Measurements from ENCODE around the gene LRRC4. TPM values are rescaled to one million over a fixed set of nuclear protein-coding genes. Genes with fewer than 3 reads are reported as not detected.

LRRC4 gene
- 1 to 10 TPM in 1 of 2 donors, under 1 TPM in 1; 0.23 to 5.7 TPM for total RNA-seq

GRCh38 chr7:128030654-128031611 lies at the start of gene LRRC4:
LRRC4 (minus strand) TSS chr7:128031437; CDS start chr7:128030640, 797 bp downstream.
- Histone ChIP-seq H3K9me3 (no peaks in the 10 kb centered on the region), H3K36me3 (no peaks in the 10 kb centered on the region), H3K4me3 (peak within 1 kb of the TSS; percentile 38 to 43), H3K27me3 (replicated peaks; ENCODE audit: insufficient read depth) (no peaks in the 10 kb centered on the region), H3K4me1 (replicated peaks) (peaks cover 7% of the 10 kb centered on the region), H3K27ac (no peak within 1 kb of the TSS)
- intact Hi-C loops (cut with DNase I) = loop anchor here (10.0 kb wide), 2 partner anchors 174 to 446 kb away; partner anchors contain the start of genes ARF5 and GCC1
- WGBS = 16% methylated on average over 67 of the region's 87 CpGs
- no peak for DNase-seq (ENCODE audit: low spot score)
- TF ChIP-seq POLR2A (IDR thresholded peaks at IDR 0.05) (no peak), CTCF (IDR thresholded peaks at IDR 0.05) (peak in 1 of 4 experiments; percentile 8), POLR2AphosphoS5 (IDR thresholded peaks at IDR 0.05) (no peak)

GRCh38 chr7:128080169-128080568 lies 48.9 kb upstream of the LRRC4 start:
- 92% methylated on average over 7 of the region's 7 CpGs for WGBS
- Histone ChIP-seq H3K9me3 (no peaks in the 10 kb centered on the region), H3K27ac (no peak overlapping the region), H3K4me3 (no peak overlapping the region), H3K4me1 (replicated peaks) (no peaks in the 10 kb centered on the region), H3K27me3 (replicated peaks; ENCODE audit: insufficient read depth) (no peaks in the 10 kb centered on the region), H3K36me3 (peaks cover 0 to 5% of the 10 kb centered on the region in 2 donors)
- intact Hi-C loops (cut with DNase I) = no loop called here
- TF ChIP-seq CTCF (IDR thresholded peaks at IDR 0.05) (no peak), POLR2AphosphoS5 (IDR thresholded peaks at IDR 0.05) (no peak), POLR2A (IDR thresholded peaks at IDR 0.05) (no peak)
- no peak for DNase-seq (ENCODE audit: low spot score)

DNA sequence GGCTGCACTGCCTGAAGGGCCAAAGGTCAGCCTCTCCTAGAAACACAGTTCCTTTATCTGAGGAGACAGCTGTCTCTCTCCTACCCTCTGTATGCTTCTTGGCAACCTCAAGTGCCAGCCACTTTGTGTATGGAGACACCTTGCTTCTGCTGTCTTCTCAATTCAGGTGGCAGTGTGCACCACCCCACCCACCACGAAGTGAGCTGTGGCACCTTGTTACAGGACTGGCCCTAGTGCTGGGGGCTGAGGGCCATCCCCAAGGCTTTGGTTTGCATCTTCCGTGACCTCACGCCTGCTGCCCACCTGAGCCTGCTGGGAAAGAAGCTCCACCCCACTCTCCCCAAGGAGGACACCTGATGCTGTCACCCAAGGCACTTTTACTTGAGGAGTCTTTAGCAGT lies 47.1 kb upstream of the LRRC4 start:
- TF ChIP-seq CTCF (IDR thresholded peaks at IDR 0.05) (no peak), POLR2A (IDR thresholded peaks at IDR 0.05) (no peak), POLR2AphosphoS5 (IDR thresholded peaks at IDR 0.05) (no peak)
- intact Hi-C loops (cut with DNase I) = no loop called here
- Histone ChIP-seq H3K4me3 (no peak overlapping the region), H3K9me3 (no peaks in the 10 kb centered on the region), H3K36me3 (peaks cover 0 to 5% of the 10 kb centered on the region in 2 donors), H3K27me3 (replicated peaks; ENCODE audit: insufficient read depth) (no peaks in the 10 kb centered on the region), H3K27ac (no peak overlapping the region), H3K4me1 (replicated peaks) (no peaks in the 10 kb centered on the region)
- WGBS = 93% methylated on average over 3 of the region's 3 CpGs
- DNase-seq (ENCODE audit: low spot score) = no peak

GRCh38 chr7:128076796-128077271 lies 45.6 kb upstream of the LRRC4 start:
- peak; percentile 29 for DNase-seq (ENCODE audit: low spot score)
- 45% methylated on average over 7 of the region's 7 CpGs for WGBS

More at GRCh38 chr7:128076796-128077271, 45.6 kb upstream of the LRRC4 start:
- TF ChIP-seq POLR2A (IDR thresholded peaks at IDR 0.05) = no peak
- no peak for TF ChIP-seq POLR2AphosphoS5 (IDR thresholded peaks at IDR 0.05)
- no peak for TF ChIP-seq CTCF (IDR thresholded peaks at IDR 0.05)
- H3K36me3 ChIP-seq = peaks cover 0 to 5% of the 10 kb centered on the region in 2 donors
- no peak overlapping the region for H3K27ac ChIP-seq
- no peaks in the 10 kb centered on the region for H3K27me3 ChIP-seq (replicated peaks; ENCODE audit: insufficient read depth)
- intact Hi-C loops (cut with DNase I) = no loop called here
- H3K9me3 ChIP-seq = no peaks in the 10 kb centered on the region
- no peak overlapping the region for H3K4me3 ChIP-seq
- H3K4me1 ChIP-seq (replicated peaks) = no peaks in the 10 kb centered on the region

Data from prostate gland (tissue), 2 donors.